PC-3 (cell line): Measurements from ENCODE around the gene SPOCD1.

Source experiments
- EZH2 ChIP-seq: fragments of 300-600 bp; sonication (generic); IDR thresholded peaks from one replicate; pipeline ENCODE4 v1.6.1; 2017; ENCODE audit warnings: antibody characterized with exemption, mild to moderate bottlenecking, low read length; ENCODE audit not compliant: unreplicated experiment
- TF ChIP-seq, protein P1 (sequence below): fragments of 300-600 bp; sonication (generic); conservative IDR thresholded peaks from 2 replicates; pipeline ENCODE4 v1.5.1; 2017; ENCODE audit warnings: antibody characterized with exemption, low read depth, mild to moderate bottlenecking, low read length

DNA sequence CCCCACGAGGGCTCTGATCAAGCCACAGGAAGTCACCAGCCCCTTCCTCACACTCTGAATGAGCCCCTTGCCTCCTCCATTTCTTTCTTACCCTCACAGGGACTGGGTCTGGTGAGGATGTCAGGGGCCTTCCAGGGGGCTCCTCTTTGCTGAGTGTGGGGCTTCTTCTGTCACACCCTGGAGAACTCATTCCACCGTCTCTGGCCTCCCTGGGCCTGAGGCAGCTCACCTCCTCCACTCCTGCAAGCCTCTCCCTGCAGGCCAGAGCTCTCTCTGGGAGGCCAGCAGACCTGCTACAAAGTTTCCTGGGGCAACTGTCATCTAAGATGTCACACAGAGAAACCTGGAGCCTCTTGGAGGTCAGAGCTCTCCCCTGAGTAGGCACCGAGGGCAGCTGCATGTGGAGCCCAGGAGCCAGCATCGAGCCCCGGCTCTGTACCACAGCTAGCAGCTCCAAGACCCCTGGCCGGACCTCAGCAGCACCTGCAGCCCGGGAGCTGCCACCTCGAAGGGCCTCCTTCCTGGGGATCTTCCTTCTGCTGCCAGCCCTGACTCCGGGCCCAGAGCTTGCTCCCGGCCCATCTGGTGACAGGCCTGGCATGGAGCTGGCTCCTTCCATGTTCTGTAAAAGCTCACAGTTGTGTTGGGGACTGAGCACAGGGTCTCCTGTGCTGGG, 1.1 kb downstream of the SPOCD1 start:
- TF ChIP-seq, protein P1, sequence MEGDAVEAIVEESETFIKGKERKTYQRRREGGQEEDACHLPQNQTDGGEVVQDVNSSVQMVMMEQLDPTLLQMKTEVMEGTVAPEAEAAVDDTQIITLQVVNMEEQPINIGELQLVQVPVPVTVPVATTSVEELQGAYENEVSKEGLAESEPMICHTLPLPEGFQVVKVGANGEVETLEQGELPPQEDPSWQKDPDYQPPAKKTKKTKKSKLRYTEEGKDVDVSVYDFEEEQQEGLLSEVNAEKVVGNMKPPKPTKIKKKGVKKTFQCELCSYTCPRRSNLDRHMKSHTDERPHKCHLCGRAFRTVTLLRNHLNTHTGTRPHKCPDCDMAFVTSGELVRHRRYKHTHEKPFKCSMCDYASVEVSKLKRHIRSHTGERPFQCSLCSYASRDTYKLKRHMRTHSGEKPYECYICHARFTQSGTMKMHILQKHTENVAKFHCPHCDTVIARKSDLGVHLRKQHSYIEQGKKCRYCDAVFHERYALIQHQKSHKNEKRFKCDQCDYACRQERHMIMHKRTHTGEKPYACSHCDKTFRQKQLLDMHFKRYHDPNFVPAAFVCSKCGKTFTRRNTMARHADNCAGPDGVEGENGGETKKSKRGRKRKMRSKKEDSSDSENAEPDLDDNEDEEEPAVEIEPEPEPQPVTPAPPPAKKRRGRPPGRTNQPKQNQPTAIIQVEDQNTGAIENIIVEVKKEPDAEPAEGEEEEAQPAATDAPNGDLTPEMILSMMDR: no peak
- TF ChIP-seq EZH2: no peak
